ENCODE data around the gene IFTAP.
"Not testable (repeated sequence)": the region's sequence is repeated elsewhere in the genome, so short reads cannot be mapped to it uniquely, and the experiment has no call there.

Gene IFTAP

DNA sequence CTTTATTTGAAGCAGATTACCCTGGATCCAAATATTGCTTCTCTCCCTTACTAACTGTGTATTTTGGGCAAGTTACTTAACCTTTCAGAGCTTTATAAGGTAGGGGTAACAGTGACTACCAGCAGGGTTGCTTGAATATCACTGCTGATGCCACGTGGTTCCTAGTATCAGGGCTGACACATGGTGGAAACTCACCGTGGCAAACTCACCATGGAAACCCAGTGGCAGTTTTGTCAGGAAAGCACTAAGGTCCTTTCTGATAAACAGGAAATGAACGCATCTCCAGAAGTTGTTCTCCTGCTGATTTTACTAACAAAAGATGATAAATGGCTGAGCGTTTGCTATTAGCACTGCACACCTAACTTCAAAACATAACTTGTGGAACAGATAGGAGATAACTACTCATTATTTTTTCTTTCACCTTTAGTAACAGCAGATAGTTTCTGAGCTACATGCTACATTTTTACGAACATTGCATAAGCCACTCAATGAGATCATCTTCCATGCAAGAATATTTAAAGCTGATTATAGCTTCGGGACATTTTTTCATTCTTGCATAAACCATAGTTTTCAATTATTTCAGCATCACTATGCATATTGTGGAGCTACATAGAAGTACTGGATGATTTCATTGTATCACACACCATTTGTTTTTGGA lies 63.4 kb downstream of the IFTAP start:
- DNase-seq = no peak

DNA sequence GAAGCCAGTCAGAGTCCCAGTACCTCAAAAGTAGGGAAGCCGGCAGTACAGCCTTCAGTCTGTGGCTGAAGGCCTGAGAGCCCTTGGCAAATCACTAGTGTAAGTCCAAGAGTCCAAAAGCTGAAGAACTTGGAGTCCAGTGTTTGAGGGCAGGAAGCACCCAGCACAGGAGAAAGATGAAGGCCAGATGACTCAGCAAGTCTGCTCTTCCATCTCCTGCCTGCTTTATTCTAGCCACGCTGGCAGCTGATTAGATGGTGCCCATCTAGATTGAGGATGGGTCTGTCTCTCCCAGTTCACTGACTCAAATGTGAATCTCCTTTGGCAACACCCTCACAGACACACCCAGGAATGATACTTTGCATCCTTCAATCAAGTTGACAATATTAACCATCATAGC lies 67.1 kb downstream of the IFTAP start:
- DNase-seq = not testable (repeated sequence)

DNA sequence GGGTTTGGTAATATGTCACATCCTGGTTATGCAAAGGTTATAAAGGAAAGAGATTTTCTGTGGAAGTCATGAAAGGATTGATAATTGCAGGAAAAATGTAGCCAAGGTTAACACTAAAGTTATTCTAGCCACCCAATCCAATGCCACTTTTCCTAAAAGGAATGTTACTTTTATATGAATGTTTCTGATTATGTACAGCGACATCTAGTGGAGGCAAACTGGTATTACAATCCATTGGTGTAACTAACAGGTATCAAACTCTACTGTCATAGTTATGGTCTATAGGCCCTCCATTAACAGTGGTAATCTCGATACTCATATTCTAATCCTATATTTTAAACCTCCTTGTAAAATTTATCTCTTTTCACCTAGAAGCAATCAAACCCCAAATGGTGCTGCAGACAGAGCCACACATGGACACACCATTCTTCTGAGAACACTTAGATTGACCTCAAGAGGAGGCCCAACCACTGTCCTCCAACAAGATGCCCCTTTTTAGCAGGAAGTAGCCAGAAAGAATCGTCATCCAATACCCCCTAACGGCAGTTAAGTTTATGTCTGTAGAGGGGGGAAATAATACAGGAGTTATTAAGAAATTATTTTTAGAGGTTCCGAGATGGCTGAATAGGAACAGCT lies 78.6 kb downstream of the IFTAP start:
- DNase-seq = no peak

DNA sequence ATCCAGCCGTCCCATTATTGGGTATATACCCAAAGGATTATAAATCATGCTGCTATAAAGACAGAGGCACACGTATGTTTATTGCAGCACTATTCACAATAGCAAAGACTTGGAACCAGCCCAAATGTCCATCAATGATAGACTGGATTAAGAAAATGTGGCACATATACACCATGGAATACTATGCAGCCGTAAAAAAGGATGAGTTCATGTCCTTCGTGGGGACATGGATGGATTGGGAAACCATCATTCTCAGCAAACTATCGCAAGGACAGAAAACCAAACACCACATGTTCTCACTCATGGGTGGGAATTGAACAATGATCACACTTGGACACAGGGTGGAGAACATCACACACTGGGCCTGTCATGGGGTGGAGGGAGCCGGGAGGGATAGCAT lies 85.2 kb downstream of the IFTAP start:
- DNase-seq = not testable (repeated sequence)

DNA sequence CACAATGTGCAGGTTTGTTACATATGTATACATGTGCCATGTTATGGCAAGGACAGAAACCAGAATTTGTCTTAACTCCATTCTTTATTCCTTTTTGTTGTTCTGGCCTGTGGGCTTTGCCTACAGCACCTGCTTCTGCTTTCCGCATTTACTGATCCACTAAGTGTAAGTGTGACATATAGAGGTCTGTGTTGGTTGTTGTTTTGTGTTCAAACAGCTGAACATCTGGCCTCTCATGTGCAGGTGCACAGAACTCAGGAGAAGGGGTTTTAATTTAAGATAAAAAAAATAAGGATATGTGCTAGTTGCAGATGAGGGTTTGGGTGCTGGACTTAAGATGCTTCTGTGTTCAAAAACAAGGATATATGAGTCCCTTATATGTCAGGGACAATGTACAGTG lies 89.5 kb downstream of the IFTAP start:
- no peak for DNase-seq

DNA sequence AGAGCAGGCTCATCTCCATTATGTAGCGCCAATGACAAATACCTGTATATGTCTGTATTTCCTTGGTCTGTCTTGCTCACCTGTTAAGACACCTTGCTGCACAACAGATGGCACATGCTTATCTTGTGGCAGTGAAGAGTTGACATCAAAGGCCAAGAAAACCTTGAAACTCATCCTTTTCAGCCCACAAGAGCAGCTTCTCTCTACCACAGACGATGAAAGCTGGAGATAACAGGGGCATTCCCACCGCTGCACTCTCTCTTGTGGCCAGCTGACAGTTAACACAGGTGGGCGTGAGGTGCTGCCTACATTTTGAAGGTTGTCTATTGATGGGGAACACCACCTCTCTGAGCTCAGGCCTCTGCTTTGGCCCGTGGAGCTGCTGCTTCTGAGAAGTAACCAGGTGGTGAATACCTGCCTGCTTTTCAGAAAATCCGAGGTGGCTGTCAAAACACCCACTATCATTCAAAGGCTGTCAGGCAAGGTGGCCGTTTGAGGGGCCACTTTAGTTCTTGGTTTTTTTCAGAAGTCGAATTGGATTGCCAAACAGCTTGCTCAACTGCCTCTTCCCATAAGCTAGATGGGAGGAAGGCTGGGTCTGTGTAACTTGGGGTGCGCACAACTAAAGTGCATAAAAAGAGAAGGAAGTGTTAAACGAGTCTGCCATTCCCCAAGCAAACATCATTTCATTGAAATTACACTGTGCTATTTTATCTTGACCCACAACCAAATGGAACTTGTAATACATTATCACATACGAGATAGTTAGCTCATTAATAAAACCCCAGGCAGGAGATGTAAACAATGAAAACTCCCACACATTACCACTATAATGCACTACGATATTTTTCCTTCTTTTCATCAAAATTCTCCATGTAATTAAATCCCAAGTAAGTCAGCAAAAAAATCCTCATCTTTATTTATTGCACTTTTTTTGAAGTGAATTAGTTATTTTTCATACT lies 90.8 kb downstream of the IFTAP start:
- DNase-seq = peak; percentile 28

DNA sequence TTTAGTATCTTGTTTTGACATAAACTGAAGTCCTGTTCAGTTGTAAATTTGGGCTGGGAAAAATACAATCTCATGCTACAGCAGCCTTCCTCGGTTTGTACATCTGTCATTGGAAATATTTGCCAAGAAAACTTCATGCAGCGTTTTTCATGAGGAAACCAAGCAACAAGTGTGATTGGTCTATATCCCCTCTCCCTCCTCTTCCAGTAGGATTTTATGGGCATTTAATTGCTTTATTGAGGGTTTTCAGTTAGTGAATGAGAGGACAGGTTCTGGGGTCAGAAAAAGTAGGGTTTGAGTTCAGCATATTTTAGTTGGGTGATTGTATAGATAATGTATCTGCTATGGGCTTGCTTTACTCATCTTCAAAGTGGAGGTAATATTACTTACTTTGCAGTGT lies 93.8 kb downstream of the IFTAP start:
- no peak for DNase-seq

DNA sequence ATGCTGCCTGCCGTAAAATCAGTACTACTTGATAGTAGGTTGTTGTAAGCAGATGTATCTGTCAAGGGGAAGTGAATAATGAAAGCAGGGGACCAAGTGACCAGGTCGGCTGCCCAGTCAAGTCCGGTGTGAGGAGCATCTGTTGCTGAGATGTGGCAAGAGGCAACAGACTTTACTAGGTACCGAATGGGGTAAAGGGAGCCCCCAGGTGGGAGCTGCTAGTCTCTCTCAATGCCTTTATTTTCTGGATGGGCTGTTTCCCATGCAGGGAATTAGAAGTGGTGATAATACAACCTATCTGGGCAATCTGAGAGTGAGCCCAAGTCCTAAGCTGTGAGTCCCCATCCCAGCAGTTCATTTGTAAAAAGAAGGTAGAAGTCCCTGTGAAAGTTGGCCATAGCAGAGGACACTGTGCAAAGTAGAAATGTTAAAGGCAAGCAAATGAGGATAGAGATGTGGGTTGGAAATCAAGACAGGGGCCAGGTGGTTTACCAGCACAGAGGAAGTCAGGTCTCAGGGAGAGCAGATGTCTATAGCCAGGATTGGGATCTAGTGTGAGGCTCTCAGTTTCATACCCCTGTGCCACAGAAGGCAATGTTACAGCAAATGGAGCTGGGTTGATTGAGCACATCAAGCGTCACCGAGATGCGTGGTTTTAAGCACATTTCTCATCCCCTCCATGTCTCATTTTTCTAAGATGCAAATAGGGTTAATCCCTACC lies 94.4 kb downstream of the IFTAP start:
- DNase-seq = no peak

DNA sequence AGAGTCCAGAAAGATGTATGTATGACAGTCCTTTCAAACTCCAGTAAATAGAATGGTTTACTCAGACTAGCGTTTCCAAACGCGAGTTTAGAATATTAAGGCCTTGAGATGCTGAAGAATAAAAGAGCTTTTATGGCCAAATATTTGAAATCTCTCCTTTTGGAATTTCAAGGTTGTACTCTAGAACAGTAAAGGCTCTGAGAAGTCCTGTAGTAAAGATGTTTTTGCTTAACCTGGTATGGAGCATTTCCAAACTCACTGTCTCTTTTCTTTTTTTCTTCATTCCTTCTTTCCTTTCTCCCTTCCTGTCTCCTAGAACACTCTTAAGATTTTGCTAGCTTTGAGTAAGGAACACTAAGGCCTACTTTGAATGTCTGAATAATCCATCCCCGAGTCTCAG lies 95.1 kb downstream of the IFTAP start:
- no peak for DNase-seq

DNA sequence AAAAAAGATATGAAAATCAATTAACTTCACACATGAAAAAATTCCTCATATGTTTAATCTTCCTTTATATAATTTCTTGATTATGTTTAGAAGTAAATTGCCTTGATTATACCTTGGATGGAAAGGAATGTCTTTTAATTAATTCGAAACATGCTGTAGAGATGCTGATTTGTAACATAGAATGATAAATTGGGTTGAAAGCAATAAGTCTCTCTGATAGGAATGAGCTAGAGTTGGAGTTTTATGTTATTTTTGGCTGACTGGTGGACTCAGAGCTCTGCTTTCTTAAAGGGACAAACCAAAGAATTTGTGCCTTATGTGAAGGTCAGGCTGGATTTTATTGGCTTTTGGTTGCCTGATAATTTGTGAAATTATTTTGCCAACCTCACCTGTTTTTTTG lies 98.4 kb downstream of the IFTAP start:
- DNase-seq = no peak

DNA sequence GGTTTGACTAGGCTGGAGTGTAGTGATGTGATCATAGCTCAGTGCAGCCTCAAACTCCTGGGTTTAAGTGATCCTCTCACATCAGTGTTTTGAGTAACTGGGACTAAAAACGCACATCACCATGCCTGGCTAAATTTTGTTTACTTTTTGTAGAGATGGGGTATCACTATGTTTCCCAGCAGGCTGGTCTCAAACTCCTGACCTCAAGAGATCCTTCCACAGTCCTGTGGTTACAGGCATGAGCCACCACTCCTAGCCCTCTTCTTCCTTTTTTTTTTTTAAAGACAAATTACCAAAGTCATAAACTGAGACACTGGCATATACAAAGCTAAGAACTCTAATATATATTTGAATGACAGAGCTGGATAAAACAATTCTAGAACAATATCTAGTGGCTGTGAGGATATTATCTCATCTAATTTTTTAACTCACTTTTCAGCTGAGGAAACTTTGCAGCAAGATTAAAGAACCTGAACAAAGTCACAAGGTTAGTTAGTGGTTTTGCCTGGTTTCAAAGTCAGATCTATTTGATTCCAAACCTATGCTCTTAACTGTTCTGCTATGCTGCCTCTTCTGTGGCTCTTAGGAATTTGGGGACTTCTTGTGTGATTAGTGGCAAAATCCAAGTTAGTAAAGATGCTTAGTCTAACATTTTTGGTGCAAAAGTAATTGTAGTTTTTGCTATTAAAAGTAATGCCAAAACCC lies 99.0 kb downstream of the IFTAP start:
- DNase-seq = no peak

DNA sequence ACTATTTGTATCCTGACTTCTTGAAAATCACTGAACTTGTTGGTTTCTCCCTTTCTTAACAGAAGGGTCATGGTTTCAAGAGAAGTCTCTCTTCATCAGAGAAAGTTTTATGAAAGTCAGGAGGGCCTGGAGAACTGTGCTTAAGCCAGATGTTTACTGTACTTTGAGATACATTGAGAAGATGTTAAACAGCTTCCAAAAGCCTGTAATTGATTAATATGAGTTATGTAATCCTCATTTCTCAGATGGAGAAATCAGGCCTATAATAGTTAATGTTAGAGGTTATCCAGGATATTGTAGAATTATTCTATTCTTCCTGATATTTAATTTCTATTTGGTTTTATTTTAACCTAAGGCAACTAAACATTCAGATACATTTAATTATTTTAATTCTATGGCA lies 100.8 kb downstream of the IFTAP start:
- DNase-seq = no peak

DNA sequence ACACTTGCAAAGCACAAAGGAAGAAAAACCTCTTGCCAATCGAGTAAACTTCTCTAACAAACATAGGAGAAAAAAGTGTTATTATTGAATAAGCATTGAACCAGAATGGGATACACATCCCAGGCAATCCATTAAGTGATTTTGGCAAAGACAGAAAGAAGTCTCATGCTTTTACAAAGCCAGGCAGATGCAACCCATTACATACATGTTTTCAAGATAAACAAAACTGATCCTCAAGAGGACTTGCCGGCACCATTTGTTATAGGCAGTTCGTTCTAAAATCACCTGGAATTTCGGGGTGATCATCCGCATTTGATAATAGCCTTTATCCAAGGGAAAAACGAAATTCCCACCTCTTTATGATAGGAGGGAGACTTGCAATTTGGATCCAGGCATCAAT lies 101.3 kb downstream of the IFTAP start:
- DNase-seq = no peak

DNA sequence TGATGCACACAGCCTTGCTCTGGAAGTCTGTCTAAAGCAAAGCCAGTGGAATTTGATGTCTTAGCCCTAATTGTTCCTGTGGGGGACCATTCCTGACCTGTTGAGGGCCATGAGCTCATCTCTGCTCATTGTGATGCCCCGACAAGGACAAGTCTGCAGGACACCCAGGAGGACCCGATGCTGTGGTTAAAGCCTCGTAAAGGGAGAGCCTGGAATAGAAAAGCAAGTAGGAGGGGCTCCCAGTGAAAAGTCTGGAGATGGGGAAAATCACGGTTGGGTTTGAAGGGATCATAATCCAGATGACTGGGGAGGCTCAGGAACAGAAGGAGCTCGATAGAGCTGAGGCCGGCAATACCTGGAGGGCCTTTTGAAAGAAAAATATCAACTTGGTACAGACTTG lies 102.2 kb downstream of the IFTAP start:
- DNase-seq = no peak

DNA sequence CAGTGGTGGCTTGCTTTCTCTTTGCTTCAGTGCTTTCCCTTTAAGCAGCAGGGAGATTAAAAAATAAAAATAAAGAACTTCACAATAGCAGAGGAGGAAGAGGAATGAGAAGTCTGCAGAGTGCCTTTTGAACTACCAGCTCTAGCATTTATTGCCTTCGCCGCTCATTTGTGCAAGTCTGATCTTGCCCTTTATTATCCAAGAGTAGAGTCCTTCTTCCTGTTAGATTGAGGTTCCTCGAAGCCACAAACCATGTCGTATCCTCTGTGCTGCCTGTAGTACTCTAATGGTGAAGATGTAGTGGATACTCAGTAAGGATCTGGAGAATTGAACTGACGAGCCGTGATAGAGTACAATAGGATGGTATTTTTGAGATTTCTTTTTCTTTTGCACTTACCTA lies 105.0 kb downstream of the IFTAP start:
- DNase-seq = no peak

DNA sequence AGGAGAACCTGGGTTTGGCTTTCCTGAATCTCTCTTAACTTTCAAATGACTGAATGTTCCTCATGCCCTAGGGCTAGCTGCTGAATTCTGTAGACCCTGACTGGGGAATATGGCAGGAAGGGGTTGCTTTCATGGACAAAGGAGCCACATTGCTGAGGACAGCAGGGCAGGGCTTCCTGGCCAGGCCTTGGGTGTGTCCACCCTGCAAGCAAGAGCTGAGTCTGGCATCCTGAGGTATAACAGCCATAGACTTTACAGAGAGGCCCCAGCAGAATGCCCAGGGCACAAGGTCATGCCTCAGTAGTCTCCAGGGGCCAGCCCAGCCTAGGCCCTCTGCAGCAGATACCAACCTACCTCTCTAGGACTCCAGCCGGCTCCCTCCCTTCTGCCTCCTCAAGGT lies 105.9 kb downstream of the IFTAP start:
- no peak for DNase-seq

DNA sequence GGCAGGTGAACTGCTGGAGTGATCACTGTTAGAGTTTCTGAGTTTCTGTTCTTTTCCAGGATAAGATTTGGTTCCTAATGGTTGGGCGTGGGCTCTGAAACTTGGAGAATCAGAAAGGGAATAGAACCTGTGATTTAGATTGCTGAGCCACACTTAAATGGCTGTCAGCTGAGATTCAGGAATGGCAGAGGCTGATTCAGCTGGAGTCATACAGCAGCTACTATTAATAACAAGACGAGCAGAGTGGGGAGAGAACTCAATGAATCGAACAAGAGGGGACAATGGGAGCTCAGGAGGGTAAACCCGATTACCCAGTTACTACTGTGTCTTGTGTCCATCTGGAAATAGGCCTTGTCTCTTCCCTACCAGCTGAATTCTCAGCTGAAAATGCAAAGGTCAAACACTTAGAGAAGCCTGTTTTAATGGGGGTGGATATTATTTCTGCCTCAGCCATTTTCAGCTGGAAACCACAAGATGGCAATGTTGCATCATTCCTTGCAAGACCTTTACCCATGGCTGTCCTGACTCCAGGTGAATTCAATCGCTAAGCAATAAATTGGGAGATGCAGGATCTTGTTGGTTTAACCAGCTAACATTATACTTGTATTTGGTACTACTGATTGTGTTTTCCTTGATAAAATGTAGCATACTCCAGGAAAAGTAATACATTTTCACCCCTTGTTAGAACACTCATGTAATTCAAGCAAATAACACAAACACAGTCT lies 108.2 kb downstream of the IFTAP start:
- no peak for DNase-seq

DNA sequence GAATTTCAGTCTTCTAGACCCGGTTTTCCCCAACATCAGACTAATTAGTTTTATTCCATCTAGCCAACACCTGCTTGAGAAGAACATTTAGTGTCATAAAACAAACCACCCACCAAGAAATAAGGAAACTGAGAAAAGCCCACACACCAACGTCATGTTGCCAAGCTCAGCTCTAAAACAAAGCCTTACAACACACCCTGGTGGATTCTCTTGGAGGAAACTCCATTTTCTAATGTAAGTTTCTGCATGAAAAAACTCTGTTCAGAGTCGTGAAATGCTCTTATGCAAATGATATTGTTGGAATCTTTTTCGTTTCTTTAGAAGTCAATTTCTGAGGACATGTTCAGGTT lies 108.7 kb downstream of the IFTAP start:
- DNase-seq = no peak

Measured in activated T-cell treated with anti-CD3 and anti-CD28 coated beads, Interleukin-2, amount 50 U/mL, for 1 hour (primary cell).